ENCODE data around the gene PACC1. TPM values are rescaled to one million over a fixed set of nuclear protein-coding genes. Genes with fewer than 3 reads are reported as not detected.
A peak's percentile ranks its signal among the peaks of the same experiment; 100 is the strongest.

Gene PACC1
- total and polyA plus RNA-seq, 3 donors from 2014 or later = 10.2 to 15.9 (median 13.4) TPM

DNA sequence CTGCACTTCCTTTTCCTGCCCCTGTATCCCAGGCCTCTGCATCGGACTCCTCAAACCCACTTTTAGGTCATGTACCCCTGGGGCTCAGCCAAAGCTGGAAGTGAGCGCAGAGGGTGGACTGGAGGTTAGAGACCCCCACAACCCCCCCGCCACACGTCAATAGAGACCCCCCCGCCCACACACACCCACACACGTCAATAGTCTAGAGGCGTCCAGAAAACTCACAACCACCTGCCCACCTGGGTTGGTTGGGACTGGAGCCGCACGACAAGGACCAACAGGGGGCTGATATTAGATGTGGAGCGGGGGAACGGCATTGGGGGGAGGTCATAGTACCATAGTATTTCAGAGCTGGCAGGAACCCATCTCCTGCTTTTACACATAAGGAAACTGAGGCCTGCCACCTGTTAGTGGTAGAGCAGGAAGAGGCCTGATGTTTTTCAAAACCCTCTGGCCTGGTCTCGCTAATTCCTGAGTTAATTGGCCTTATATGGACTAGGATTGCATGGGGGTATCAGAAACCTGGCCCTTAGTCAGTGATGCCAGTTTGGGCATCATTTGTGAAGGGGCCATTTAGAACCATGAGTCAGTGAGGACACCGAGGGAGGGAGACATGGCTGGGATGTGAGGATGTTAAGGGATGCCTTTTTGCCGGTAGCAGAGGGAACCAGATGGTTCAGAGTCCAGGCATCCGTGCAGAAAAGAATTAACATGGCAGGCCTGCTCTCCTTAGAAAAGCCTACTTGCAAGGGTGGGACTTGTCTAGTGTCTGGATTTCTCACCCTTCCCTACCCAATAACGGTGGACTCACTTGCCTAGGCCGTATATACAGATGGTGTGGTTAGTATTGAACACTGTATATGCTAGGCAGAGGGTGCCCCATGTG lies 19.1 kb upstream of the PACC1 start:
- no peaks in the 10 kb centered on the region for H3K36me3 ChIP-seq (ENCODE audit: low read depth, missing control alignments)
- intact Hi-C loops (cut with DNase I; ENCODE audit: low total_unique reads) = no loop called here
- 33 to 37% methylated on average over 17 of the region's 17 CpGs for WGBS, 2 donors
- no peak for TF ChIP-seq POLR2A (IDR thresholded peaks at IDR 0.05)
- TF ChIP-seq, protein P1, sequence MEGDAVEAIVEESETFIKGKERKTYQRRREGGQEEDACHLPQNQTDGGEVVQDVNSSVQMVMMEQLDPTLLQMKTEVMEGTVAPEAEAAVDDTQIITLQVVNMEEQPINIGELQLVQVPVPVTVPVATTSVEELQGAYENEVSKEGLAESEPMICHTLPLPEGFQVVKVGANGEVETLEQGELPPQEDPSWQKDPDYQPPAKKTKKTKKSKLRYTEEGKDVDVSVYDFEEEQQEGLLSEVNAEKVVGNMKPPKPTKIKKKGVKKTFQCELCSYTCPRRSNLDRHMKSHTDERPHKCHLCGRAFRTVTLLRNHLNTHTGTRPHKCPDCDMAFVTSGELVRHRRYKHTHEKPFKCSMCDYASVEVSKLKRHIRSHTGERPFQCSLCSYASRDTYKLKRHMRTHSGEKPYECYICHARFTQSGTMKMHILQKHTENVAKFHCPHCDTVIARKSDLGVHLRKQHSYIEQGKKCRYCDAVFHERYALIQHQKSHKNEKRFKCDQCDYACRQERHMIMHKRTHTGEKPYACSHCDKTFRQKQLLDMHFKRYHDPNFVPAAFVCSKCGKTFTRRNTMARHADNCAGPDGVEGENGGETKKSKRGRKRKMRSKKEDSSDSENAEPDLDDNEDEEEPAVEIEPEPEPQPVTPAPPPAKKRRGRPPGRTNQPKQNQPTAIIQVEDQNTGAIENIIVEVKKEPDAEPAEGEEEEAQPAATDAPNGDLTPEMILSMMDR (IDR thresholded peaks at IDR 0.05) = no peak
- H3K27me3 ChIP-seq = no peaks in the 10 kb centered on the region
- H3K9me3 ChIP-seq = no peaks in the 10 kb centered on the region
- peak overlapping the region; percentile 74 to 84 for H3K27ac ChIP-seq
- DNase-seq = no peak
- H3K4me1 ChIP-seq = no peaks in the 10 kb centered on the region
- peak overlapping the region; percentile 75 to 81 for H3K4me3 ChIP-seq

DNA sequence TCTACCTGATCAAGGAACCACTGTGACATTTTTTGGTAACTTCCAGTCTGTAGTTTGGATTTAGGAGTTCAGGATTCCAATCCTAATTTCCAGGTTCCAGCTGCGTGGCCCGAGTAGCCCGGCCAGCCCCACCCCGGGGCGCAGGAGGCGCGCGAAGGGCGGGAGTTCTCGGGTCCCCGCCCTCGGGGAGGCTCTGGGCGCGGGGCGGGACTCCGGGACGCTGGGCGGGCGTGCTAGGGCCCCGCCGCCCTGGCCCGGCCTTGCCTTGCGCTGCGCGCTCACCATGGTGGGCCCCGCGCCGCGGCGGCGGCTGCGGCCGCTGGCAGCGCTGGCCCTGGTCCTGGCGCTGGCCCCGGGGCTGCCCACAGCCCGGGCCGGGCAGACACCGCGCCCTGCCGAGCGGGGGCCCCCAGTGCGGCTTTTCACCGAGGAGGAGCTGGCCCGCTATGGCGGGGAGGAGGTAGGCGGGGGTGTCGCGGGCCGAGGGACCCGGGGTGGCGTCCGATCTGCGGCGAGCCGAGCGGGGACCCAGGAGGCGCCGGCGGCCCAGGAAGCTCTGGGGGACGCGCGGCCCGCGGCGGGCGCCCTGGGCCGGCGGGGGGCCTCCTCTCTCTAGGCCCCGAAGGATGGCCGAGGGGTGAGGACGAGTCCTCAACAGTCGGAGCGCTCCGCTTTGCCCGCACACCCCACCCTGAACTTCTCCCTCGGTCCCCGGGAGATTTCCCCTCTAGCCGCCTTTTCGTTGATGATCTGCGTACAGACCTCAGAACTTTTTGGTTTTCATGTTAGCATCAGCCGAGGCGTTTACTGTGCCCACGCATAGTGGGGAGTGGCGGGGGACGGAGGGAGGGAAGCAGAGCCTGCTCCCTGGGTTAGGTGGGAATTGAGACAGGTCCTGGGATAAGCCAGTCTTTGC lies 18.2 kb upstream of the PACC1 start, which contains the start of gene NENF:
NENF (plus strand) TSS at position 260 of the 916 bp plus-strand sequence; CDS start at position 284, 24 bp downstream.
- no peaks in the 10 kb centered on the region for H3K36me3 ChIP-seq (ENCODE audit: low read depth, missing control alignments)
- H3K27me3 ChIP-seq = no peaks in the 10 kb centered on the region
- H3K27ac ChIP-seq = peak within 1 kb of the TSS; percentile 74 to 84
- peak within 1 kb of the TSS; percentile 75 to 81 for H3K4me3 ChIP-seq
- H3K4me1 ChIP-seq = no peaks in the 10 kb centered on the region
- H3K9me3 ChIP-seq = no peaks in the 10 kb centered on the region
- intact Hi-C loops (cut with DNase I; ENCODE audit: low total_unique reads) = no loop called here
- TF ChIP-seq, protein P1 (IDR thresholded peaks at IDR 0.05) = no peak
- TF ChIP-seq POLR2A (IDR thresholded peaks at IDR 0.05) = no peak
- WGBS, 2 donors = 1 to 5% methylated on average over 10 to 38 of the region's 86 CpGs
- peak; percentile 78 for DNase-seq

DNA sequence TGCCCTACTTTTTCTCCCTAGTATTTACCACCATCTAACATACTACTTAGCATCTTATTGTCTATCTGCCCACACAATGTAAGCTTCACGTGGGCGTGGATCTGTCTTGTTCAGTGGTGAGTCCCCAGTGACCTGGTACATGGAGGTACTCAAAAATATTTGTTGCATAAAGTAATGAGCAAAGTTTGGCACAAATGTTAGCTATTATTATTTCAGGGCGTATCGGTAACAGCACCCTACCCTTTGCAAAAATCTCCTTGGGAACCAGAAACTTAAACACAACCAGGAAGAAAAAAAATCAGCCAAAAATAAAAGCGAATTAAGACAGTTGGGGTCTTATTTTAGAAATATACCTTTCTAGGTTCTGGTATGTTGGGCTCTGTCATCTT lies 17.6 kb upstream of the PACC1 start:
- intact Hi-C loops (cut with DNase I; ENCODE audit: low total_unique reads) = no loop called here
- WGBS, 2 donors = 14 to 22% methylated on average over 5 of the region's 5 CpGs
- Histone ChIP-seq H3K27me3 (no peaks in the 10 kb centered on the region), H3K9me3 (no peaks in the 10 kb centered on the region), H3K4me1 (no peaks in the 10 kb centered on the region), H3K4me3 (peak overlapping the region; percentile 75 to 81), H3K36me3 (ENCODE audit: low read depth, missing control alignments) (no peaks in the 10 kb centered on the region), H3K27ac (peak overlapping the region; percentile 39 to 84)
- DNase-seq = no peak
- no peak for TF ChIP-seq POLR2A (IDR thresholded peaks at IDR 0.05)
- TF ChIP-seq, protein P1 (IDR thresholded peaks at IDR 0.05) = no peak

DNA sequence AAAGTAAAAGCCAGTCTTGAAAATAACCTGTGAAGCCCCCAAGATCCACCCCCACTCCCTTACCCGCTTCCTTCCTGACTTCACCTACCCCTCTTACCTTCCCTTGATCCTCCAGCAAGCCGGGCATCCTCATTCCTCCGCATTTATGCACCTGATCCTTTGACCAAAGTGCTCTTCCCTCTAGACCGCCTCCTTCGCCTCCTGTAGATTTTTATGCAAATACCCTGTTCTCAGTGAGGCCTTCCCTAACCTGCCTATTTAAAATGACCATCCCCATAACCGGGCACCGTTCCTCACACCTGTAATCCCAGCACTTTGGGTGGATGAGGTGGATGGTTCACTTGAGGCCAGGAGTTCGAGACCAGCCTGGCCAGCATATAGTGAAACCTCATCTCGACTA lies 17.0 kb upstream of the PACC1 start:
- no peaks in the 10 kb centered on the region for H3K4me1 ChIP-seq
- intact Hi-C loops (cut with DNase I; ENCODE audit: low total_unique reads) = no loop called here
- H3K9me3 ChIP-seq = no peaks in the 10 kb centered on the region
- TF ChIP-seq, protein P1 (IDR thresholded peaks at IDR 0.05) = no peak
- no peak for TF ChIP-seq POLR2A (IDR thresholded peaks at IDR 0.05)
- H3K36me3 ChIP-seq (ENCODE audit: low read depth, missing control alignments) = no peaks in the 10 kb centered on the region
- no peak for DNase-seq
- no peak overlapping the region for H3K4me3 ChIP-seq
- WGBS, 2 donors = 82 to 85% methylated on average over 9 of the region's 9 CpGs
- H3K27ac ChIP-seq = no peak overlapping the region
- no peaks in the 10 kb centered on the region for H3K27me3 ChIP-seq

Data from testis (tissue), 3 donors.